ENCODE results near the gene PLCD3. TPM values are rescaled to one million over a fixed set of nuclear protein-coding genes. Genes with fewer than 3 reads are reported as not detected.

The PLCD3 gene
- total RNA-seq, 1 donor from 2014 or later = 87.6 TPM

Small RNA genes within 50 kb of the gene (microRNA-seq; reads per million reads assigned to microRNA genes)
- gene MIR6784 = not detected

Other genes with a start within 250 kb of the PLCD3 start
- 62.0 TPM for gene EFTUD2, start 233.1 kb downstream of the PLCD3 start, total RNA-seq
- 7.0 TPM for gene GFAP, start 217.0 kb downstream of the PLCD3 start, total RNA-seq
- gene KIF18B, start 184.7 kb downstream of the PLCD3 start, total RNA-seq = 0.13 TPM
- gene C1QL1, start 164.2 kb downstream of the PLCD3 start, total RNA-seq = 0.97 TPM
- gene DCAKD, start 80.9 kb downstream of the PLCD3 start, total RNA-seq = 32.1 TPM
- gene NMT1, start 71.2 kb downstream of the PLCD3 start, total RNA-seq = 74.8 TPM
- 6.4 TPM for gene ACBD4, start 3.2 kb upstream of the PLCD3 start, total RNA-seq
- 19.8 TPM for gene HEXIM1, start 16.0 kb upstream of the PLCD3 start, total RNA-seq
- gene HEXIM2, start 29.4 kb upstream of the PLCD3 start, total RNA-seq = 3.3 TPM
- gene FMNL1, start 89.4 kb upstream of the PLCD3 start, total RNA-seq = 12.2 TPM
- not detected for gene SPATA32, start 129.6 kb upstream of the PLCD3 start, total RNA-seq
- 14.6 TPM for gene MAP3K14, start 184.5 kb upstream of the PLCD3 start, total RNA-seq